Measurements from ENCODE around the gene GP9.

The GP9 gene

DNA sequence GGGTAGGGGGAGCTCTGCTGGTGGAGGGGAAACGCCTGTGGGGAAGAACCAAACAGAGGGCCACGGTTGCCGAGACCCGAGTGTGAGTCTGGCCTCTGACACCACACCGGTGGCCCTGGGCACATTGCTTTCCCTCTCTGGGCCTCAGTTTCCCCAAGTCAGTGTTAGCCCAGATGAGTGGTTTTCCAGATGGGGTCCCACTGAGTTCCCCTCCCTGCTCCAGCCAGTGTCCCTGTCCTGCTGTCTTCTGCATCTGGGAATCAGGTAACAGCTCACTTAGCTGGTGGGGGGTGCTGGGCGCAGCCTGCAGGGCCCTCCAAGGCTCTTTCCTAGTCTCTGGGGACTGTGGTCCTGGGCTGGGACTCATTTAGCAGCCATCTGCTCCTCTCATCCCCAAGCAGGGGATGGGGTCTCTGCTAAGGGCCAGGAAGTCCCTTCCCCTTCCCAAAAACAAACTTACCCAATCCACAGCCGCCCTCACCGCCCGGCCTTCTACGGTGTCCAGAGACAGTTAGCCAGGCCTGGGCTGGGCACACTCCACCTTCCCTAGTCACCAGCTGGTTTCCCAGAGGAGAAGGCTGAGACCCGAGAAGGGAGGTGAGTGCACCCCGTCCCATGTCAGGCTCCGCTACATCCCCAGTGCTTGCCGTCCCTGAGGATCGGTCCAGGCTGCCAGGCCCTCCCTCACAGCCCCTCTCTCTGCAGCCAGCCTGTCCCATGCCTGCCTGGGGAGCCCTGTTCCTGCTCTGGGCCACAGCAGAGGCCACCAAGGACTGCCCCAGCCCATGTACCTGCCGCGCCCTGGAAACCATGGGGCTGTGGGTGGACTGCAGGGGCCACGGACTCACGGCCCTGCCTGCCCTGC, 676 bp downstream of the GP9 start:
- Histone ChIP-seq H3K79me2 (ENCODE audit: low read length) (no peaks in the 10 kb centered on the region), H4K20me1 (ENCODE audit: insufficient read depth, low read length) (no peaks in the 10 kb centered on the region), H3K9me3 (ENCODE audit: insufficient read depth, low read length) (no peaks in the 10 kb centered on the region), H3K9ac (ENCODE audit: low read length) (no peak overlapping the region), H2AFZ (ENCODE audit: low read depth, low read length) (no peak overlapping the region), H3K4me2 (ENCODE audit: low read length) (no peak overlapping the region), H3K36me3 (replicated peaks; ENCODE audit: low read depth, low read length) (no peaks in the 10 kb centered on the region), H3K4me3 (ENCODE audit: low read length) (no peak overlapping the region), H3K4me1 (ENCODE audit: low read length) (no peaks in the 10 kb centered on the region), H3K27ac (ENCODE audit: low read length) (no peak overlapping the region), H3K27me3 (ENCODE audit: low read depth, low read length) (peaks cover 16% of the 10 kb centered on the region; the same call in 1 of the 2 replicates)
- TF ChIP-seq EZH2phosphoT487 (IDR thresholded peaks at IDR 0.05; ENCODE audit: low read depth): no peak
- TF ChIP-seq, protein P1, sequence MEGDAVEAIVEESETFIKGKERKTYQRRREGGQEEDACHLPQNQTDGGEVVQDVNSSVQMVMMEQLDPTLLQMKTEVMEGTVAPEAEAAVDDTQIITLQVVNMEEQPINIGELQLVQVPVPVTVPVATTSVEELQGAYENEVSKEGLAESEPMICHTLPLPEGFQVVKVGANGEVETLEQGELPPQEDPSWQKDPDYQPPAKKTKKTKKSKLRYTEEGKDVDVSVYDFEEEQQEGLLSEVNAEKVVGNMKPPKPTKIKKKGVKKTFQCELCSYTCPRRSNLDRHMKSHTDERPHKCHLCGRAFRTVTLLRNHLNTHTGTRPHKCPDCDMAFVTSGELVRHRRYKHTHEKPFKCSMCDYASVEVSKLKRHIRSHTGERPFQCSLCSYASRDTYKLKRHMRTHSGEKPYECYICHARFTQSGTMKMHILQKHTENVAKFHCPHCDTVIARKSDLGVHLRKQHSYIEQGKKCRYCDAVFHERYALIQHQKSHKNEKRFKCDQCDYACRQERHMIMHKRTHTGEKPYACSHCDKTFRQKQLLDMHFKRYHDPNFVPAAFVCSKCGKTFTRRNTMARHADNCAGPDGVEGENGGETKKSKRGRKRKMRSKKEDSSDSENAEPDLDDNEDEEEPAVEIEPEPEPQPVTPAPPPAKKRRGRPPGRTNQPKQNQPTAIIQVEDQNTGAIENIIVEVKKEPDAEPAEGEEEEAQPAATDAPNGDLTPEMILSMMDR (IDR thresholded peaks at IDR 0.05; ENCODE audit: low read depth, low read length): no peak

DNA sequence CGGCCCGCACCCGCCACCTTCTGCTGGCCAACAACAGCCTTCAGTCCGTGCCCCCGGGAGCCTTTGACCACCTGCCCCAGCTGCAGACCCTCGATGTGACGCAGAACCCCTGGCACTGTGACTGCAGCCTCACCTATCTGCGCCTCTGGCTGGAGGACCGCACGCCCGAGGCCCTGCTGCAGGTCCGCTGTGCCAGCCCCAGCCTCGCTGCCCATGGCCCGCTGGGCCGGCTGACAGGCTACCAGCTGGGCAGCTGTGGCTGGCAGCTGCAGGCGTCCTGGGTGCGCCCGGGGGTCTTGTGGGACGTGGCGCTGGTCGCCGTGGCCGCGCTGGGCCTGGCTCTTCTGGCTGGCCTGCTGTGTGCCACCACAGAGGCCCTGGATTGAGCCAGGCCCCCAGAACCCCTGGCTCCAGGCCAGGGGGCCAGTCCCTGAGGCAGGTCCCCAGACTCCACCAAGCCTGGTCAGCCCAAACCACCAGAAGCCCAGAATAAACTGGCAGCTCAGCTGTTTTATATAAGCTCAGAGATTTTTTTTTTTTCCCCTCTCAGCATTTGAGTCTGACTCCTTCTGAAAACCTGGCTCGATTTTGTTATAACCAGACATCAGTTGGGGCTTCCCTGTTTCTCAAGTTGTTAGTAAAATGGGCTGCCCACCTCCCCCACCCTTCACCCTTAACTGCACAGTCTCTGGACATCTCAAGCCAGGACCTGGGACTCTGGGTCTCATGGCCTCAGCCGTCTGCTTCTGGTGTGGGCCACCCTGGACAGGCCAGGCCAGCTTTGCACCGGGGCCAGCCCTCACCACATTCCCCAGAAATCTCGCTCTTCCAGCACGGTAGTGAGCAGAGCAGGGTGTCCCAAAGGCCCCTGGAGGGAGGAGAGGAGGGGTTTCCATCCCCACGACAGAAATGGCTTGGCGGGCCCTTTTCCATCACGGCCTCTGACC, 1.6 kb downstream of the GP9 start:
- H2AFZ ChIP-seq (ENCODE audit: low read depth, low read length): no peak overlapping the region
- no peaks in the 10 kb centered on the region for H3K9me3 ChIP-seq (ENCODE audit: insufficient read depth, low read length)
- H4K20me1 ChIP-seq (ENCODE audit: insufficient read depth, low read length): no peaks in the 10 kb centered on the region
- H3K4me1 ChIP-seq (ENCODE audit: low read length): no peaks in the 10 kb centered on the region
- H3K36me3 ChIP-seq (replicated peaks; ENCODE audit: low read depth, low read length): no peaks in the 10 kb centered on the region
- H3K27ac ChIP-seq (ENCODE audit: low read length): no peak overlapping the region
- H3K9ac ChIP-seq (ENCODE audit: low read length): no peak overlapping the region
- TF ChIP-seq EZH2phosphoT487 (IDR thresholded peaks at IDR 0.05; ENCODE audit: low read depth): no peak
- TF ChIP-seq, protein P1 (IDR thresholded peaks at IDR 0.05; ENCODE audit: low read depth, low read length): no peak
- H3K79me2 ChIP-seq (ENCODE audit: low read length): no peaks in the 10 kb centered on the region
- no peak overlapping the region for H3K4me3 ChIP-seq (ENCODE audit: low read length)
- no peak overlapping the region for H3K4me2 ChIP-seq (ENCODE audit: low read length)
- peaks cover 9% of the 10 kb centered on the region; the same call in 1 of the 2 replicates for H3K27me3 ChIP-seq (ENCODE audit: low read depth, low read length)

DNA sequence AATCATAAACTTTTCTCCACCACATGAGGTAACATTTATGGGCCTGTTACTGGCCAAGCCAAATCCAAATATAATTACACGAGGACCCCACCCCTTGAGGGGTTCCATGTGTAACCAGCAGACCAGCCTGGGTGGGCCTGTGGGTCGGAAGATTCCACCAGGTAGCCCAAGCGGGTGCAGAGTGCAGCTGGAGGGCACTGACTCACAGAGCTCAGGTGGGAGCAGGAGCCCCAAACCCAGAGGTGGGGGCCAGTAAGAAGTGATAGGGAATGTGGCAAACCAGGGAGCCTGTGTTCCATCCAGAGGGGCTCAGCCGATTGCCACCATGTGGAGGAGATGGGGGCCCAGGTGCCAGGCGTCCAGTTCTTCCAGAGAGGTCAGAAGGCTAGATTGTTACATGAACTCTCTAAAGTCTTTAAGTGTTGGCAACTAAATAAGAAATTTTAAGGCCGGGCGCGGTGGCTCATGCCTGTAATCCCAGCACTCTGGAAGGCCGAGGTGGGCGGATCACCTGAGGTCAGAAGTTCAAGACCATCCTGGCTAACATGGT, 2.6 kb downstream of the GP9 start:
- H2AFZ ChIP-seq (ENCODE audit: low read depth, low read length): no peak overlapping the region
- no peaks in the 10 kb centered on the region for H3K79me2 ChIP-seq (ENCODE audit: low read length)
- no peaks in the 10 kb centered on the region for H3K9me3 ChIP-seq (ENCODE audit: insufficient read depth, low read length)
- no peak overlapping the region for H3K4me2 ChIP-seq (ENCODE audit: low read length)
- no peaks in the 10 kb centered on the region for H3K36me3 ChIP-seq (replicated peaks; ENCODE audit: low read depth, low read length)
- no peaks in the 10 kb centered on the region for H4K20me1 ChIP-seq (ENCODE audit: insufficient read depth, low read length)
- no peak overlapping the region for H3K27ac ChIP-seq (ENCODE audit: low read length)
- peaks cover 3% of the 10 kb centered on the region; the same call in 1 of the 2 replicates for H3K27me3 ChIP-seq (ENCODE audit: low read depth, low read length)
- TF ChIP-seq, protein P1 (IDR thresholded peaks at IDR 0.05; ENCODE audit: low read depth, low read length): no peak
- no peak for TF ChIP-seq EZH2phosphoT487 (IDR thresholded peaks at IDR 0.05; ENCODE audit: low read depth)
- H3K9ac ChIP-seq (ENCODE audit: low read length): no peak overlapping the region
- no peak overlapping the region for H3K4me3 ChIP-seq (ENCODE audit: low read length)
- no peaks in the 10 kb centered on the region for H3K4me1 ChIP-seq (ENCODE audit: low read length)

Measured in OCI-LY3 (cell line).